ENCODE measurements around the gene IFITM5.

GRCh38 chr11:344836-345578 lies 45.7 kb upstream of the IFITM5 start:
- no peak for TF ChIP-seq POLR2A (IDR thresholded peaks at IDR 0.05)
- TF ChIP-seq CTCF (IDR thresholded peaks at IDR 0.05) = no peak

Data from thyroid gland (tissue), 4 donors.